GM19395 (cell line): ENCODE measurements around the gene SSTR5.

Experiments
- ATAC-seq: cut with Tn5 transposase; IDR thresholded peaks from one replicate; pipeline ENCODE4 v1.9.1; 2021; ENCODE audit warnings: mild to moderate bottlenecking, moderate library complexity; ENCODE audit not compliant: unreplicated experiment

Gene SSTR5

GRCh38 chr16:1039762-1040161 lies 32.8 kb upstream of the SSTR5 start:
- ATAC-seq: no peak

GRCh38 chr16:1040346-1040745 lies 32.2 kb upstream of the SSTR5 start:
- no peak for ATAC-seq

GRCh38 chr16:1042049-1042744 lies 30.4 kb upstream of the SSTR5 start:
- no peak for ATAC-seq

- ATAC-seq: no peak
Measured at GRCh38 chr16:1042866-1043265, 29.7 kb upstream of the SSTR5 start.

- no peak for ATAC-seq
Measured at GRCh38 chr16:1043881-1044451, 28.6 kb upstream of the SSTR5 start.

- ATAC-seq: no peak
Measured at GRCh38 chr16:1044460-1045309, 27.9 kb upstream of the SSTR5 start.

- no peak for ATAC-seq
Measured at GRCh38 chr16:1045310-1045992, 27.1 kb upstream of the SSTR5 start.

- no peak for ATAC-seq
Measured at GRCh38 chr16:1045993-1046911, 26.3 kb upstream of the SSTR5 start.

- no peak for ATAC-seq
Measured at GRCh38 chr16:1047123-1047522, 25.4 kb upstream of the SSTR5 start.

- no peak for ATAC-seq
Measured at GRCh38 chr16:1047801-1048200, 24.7 kb upstream of the SSTR5 start.

- no peak for ATAC-seq
Measured at GRCh38 chr16:1048442-1049112, 24.0 kb upstream of the SSTR5 start.

GRCh38 chr16:1049113-1049975 lies 23.2 kb upstream of the SSTR5 start:
- ATAC-seq: no peak

- no peak for ATAC-seq
Measured at GRCh38 chr16:1049976-1050247, 22.6 kb upstream of the SSTR5 start.

GRCh38 chr16:1050516-1050915 lies 22.0 kb upstream of the SSTR5 start:
- ATAC-seq: no peak

- no peak for ATAC-seq
Measured at GRCh38 chr16:1050921-1051320, 21.6 kb upstream of the SSTR5 start.

GRCh38 chr16:1051446-1051845 lies 21.1 kb upstream of the SSTR5 start:
- ATAC-seq: no peak

- ATAC-seq: no peak
Measured at GRCh38 chr16:1052721-1053120, 19.8 kb upstream of the SSTR5 start.

GRCh38 chr16:1053121-1053521 lies 19.4 kb upstream of the SSTR5 start:
- ATAC-seq: no peak

GRCh38 chr16:1053700-1054368 lies 18.7 kb upstream of the SSTR5 start:
- no peak for ATAC-seq
